Kidney (tissue), 14 donors: ENCODE data around the gene TNFAIP8. TPM values are rescaled to one million over a fixed set of nuclear protein-coding genes. Genes with fewer than 3 reads are reported as not detected.

Source experiments
- DNase-seq, 5 donors: peaks; one replicate each; pipeline ENCODE4 v3.0.0-alpha.2; 2013 to 2020
- FAIRE-seq: peaks from 2 replicates; lab custom pipeline; 2012; peaks lifted over from hg19 to GRCh38; lab: Jason Lieb, UNC
- H3K27ac ChIP-seq, 2 donors: one replicate each; pipeline ENCODE4 v1.7.0; 2013; ENCODE audit warnings: low read depth in 2 of 2, low read length in 2 of 2, inconsistent platforms in 1 of 2
- H3K27me3 ChIP-seq: one replicate; pipeline ENCODE4 v1.7.1; 2013; ENCODE audit warnings: low read length, inconsistent platforms; ENCODE audit not compliant: control insufficient read depth, insufficient read depth
- H3K36me3 ChIP-seq, 3 donors: one replicate each; pipeline versions ENCODE4 v1.7.0 to v1.7.1; 2013; ENCODE audit warnings: low read length in 3 of 3, control low read depth in 1 of 3, inconsistent platforms in 1 of 3; ENCODE audit not compliant: insufficient read depth in 3 of 3, control insufficient read depth in 2 of 3
- H3K4me1 ChIP-seq, 3 donors: one replicate each; pipeline versions ENCODE4 v1.7.0 to v1.7.1; 2013; ENCODE audit warnings: low read length in 3 of 3, inconsistent platforms in 1 of 3, low read depth in 1 of 3; ENCODE audit not compliant: control insufficient read depth in 2 of 3, insufficient read depth in 2 of 3
- H3K4me3 ChIP-seq, 3 donors: one replicate each; pipeline versions ENCODE4 v1.7.0 to v1.8.1; 2013; ENCODE audit warnings: low read length in 3 of 3, control low read depth in 1 of 3, inconsistent platforms in 1 of 3
- H3K9ac ChIP-seq, 3 donors: one replicate each; pipeline versions ENCODE4 v1.7.0 to v1.7.1; 2013; ENCODE audit warnings: low read length in 3 of 3, control low read depth in 1 of 3, inconsistent platforms in 1 of 3
- H3K9me3 ChIP-seq, 3 donors: one replicate each; pipeline versions ENCODE4 v1.7.0 to v1.7.1; 2013; ENCODE audit warnings: low read length in 3 of 3, control low read depth in 1 of 3, inconsistent platforms in 1 of 3; ENCODE audit not compliant: control insufficient read depth in 2 of 3, insufficient read depth in 1 of 3
- CTCF ChIP-seq: IDR thresholded peaks from 3 replicates; pipeline ENCODE4 v1.5.1; 2012; ENCODE audit warnings: mild to moderate bottlenecking, moderate library complexity, borderline replicate concordance; ENCODE audit not compliant: insufficient read depth; ENCODE audit errors: extremely low read depth
- intact Hi-C: fragments of 100-400 bp; cut with DNase I; formaldehyde crosslinking; loops from one replicate; pipeline ENCODE4 v1.11.1; 2022
- polyA plus RNA-seq: library from polyadenylated mRNA; stranded (reverse); fragments of 350-450 nt; fragmentation: Illumina TruSeq; extraction: RNeasy Lipid Tissue Mini Kit (QIAGEN cat#74804); gene quantifications from one replicate; pipeline ENCODE4 v1.2.3, GENCODE V29; 2014; ENCODE audit warnings: low read depth, low replicate concordance; ENCODE audit not compliant: insufficient read depth
- total RNA-seq: library from RNA; stranded (reverse); fragmentation: NEBNext Ultra II Directional; extraction: Animal tissue kit (Norgen Biotek cat#: 25700); gene quantifications from one replicate; pipeline ENCODE4 v1.2.1, GENCODE V29; 2021
- donor health status: control.
- donor health status: control.
- donor health status: control.
- donor health status: control.
- donor health status: control.
- donor health status: DM: yes; HTN: yes; CAD: no.
- donor health status: Normal renal cell carcinoma (clear cell type).

TNFAIP8 gene
- total and polyA plus RNA-seq, 2 donors from 2014 or later, result 13.3 to 41.5 TPM

- Histone ChIP-seq H3K36me3 (no peaks in the 10 kb centered on the region), H3K9me3 (no peaks in the 10 kb centered on the region), H3K4me3 (no peak overlapping the region), H3K27me3 (no peaks in the 10 kb centered on the region), H3K27ac (no peak overlapping the region), H3K9ac (no peak overlapping the region), H3K4me1 (peaks cover 0 to 7% (median 0%) of the 10 kb centered on the region in 3 donors)
- DNase-seq (no peak), FAIRE-seq (no peak)
- TF ChIP-seq CTCF, result no peak
- intact Hi-C loops, result no loop called here
Measured at GRCh38 chr5:119378075-119378700, 22.4 kb downstream of the TNFAIP8 start.

DNA sequence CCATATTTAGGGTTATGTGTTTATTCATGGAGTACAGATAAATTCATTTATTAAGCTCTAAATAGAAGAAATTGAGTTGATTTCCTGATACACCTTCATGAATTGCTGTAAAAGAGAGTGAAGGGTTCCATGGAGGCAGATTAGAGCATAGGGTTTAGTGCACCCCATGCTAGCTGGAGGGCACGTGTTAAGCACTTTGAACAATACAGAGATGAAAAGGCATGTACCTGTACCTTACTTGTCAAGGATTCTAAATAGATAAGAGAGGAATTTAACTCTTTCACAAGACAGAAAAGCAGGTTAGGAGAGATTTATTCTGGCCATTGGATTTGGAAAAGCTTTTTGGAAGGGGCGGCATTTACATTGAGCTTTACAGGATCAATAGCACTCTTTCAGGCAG lies 23.3 kb downstream of the TNFAIP8 start:
- peaks cover 0 to 7% (median 0%) of the 10 kb centered on the region in 3 donors for H3K4me1 ChIP-seq
- no peak overlapping the region for H3K27ac ChIP-seq
- FAIRE-seq (no peak), DNase-seq (no peak)
- no peaks in the 10 kb centered on the region for H3K36me3 ChIP-seq
- no peak overlapping the region for H3K9ac ChIP-seq
- H3K27me3 ChIP-seq, result no peaks in the 10 kb centered on the region
- TF ChIP-seq CTCF, result no peak
- no peak overlapping the region for H3K4me3 ChIP-seq
- no peaks in the 10 kb centered on the region for H3K9me3 ChIP-seq
- intact Hi-C loops, result no loop called here

- Histone ChIP-seq H3K4me1 (peaks cover 0 to 7% (median 1%) of the 10 kb centered on the region in 3 donors), H3K9ac (no peak overlapping the region), H3K27ac (no peak overlapping the region), H3K36me3 (no peaks in the 10 kb centered on the region), H3K4me3 (no peak overlapping the region), H3K27me3 (no peaks in the 10 kb centered on the region), H3K9me3 (no peaks in the 10 kb centered on the region)
- intact Hi-C loops, result no loop called here
- no peak for FAIRE-seq
- TF ChIP-seq CTCF, result no peak
- DNase-seq, result no peak
Measured at GRCh38 chr5:119379942-119380547, 24.2 kb downstream of the TNFAIP8 start.
